ENCODE measurements around the gene ADGRL3.

ADGRL3 gene

DNA sequence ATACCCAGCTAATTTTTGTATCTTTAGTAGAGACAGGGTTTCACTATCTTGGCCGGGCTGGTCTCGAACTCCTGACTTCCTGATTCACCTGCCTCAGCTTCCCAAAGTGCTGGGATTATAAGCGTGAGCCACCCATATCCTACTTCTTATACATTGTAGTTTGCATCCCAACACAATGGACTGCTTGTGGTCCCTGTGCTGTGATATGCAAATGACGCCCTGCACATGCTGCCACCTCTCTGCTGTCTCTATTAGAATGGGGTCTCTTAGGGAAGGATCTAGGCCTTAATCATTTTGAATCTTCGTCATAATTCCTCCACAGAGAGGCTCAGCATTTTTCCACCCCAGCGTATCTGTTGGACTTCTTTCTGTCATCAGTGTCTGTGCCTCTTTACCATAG is 595.9 kb downstream of the ADGRL3 start:
- Histone ChIP-seq H3K4me1 (ENCODE audit: insufficient read depth, low read length) (peaks cover 2% of the 10 kb centered on the region), H3K9me3 (ENCODE audit: low read length) (peaks cover 2% of the 10 kb centered on the region), H3K4me3 (ENCODE audit: low read length) (no peak overlapping the region), H3K27me3 (ENCODE audit: insufficient read depth, low read length) (no peaks in the 10 kb centered on the region), H2AFZ (ENCODE audit: low read depth, low read length) (no peak overlapping the region), H3K36me3 (ENCODE audit: insufficient read depth, low read length) (no peaks in the 10 kb centered on the region)

DNA sequence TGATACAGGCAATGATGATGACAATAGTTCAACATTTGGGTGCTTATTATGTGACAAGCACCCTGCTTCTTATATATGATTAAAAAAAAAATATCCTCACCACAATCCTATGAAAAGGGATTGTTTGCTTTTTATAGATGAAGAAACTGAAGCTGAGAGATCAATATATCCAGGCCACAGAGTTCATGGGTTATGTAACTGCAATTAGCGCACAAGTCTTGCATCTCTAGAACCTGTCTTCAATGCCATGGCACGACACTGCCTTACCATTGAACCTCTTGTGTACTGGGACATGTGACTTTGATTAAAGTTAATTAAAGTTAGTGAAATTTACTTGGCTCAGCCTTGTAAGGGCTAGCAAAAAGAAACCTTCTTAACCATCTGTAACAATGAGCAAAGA is 599.7 kb downstream of the ADGRL3 start:
- Histone ChIP-seq H3K27me3 (ENCODE audit: insufficient read depth, low read length) (no peaks in the 10 kb centered on the region), H3K9me3 (ENCODE audit: low read length) (no peaks in the 10 kb centered on the region), H3K36me3 (ENCODE audit: insufficient read depth, low read length) (no peaks in the 10 kb centered on the region), H3K4me3 (ENCODE audit: low read length) (no peak overlapping the region), H3K4me1 (ENCODE audit: insufficient read depth, low read length) (peaks cover 2% of the 10 kb centered on the region), H2AFZ (ENCODE audit: low read depth, low read length) (no peak overlapping the region)

DNA sequence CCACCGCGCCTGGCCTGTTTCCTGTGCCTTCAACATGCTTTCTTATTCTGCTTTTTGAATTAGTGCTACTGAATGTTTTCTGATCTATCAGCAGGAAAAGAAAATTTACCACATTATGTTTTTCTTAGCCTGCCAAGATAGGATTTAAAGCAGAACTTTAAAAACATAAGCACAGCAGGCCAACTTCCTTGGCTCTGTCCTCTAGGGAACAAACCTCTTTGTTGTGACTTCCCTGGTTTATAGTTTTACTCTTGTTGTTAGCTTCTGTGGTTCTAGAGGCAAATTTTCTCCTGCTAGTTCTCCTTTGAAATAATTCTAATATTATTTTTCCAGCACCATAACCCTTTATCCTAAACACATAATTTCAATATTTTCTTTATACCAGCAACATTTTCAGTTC is 605.1 kb downstream of the ADGRL3 start:
- Histone ChIP-seq H3K27me3 (ENCODE audit: insufficient read depth, low read length) (no peaks in the 10 kb centered on the region), H3K4me1 (ENCODE audit: insufficient read depth, low read length) (no peaks in the 10 kb centered on the region), H3K9me3 (ENCODE audit: low read length) (no peaks in the 10 kb centered on the region), H2AFZ (ENCODE audit: low read depth, low read length) (no peak overlapping the region), H3K36me3 (ENCODE audit: insufficient read depth, low read length) (no peaks in the 10 kb centered on the region), H3K4me3 (ENCODE audit: low read length) (no peak overlapping the region)

DNA sequence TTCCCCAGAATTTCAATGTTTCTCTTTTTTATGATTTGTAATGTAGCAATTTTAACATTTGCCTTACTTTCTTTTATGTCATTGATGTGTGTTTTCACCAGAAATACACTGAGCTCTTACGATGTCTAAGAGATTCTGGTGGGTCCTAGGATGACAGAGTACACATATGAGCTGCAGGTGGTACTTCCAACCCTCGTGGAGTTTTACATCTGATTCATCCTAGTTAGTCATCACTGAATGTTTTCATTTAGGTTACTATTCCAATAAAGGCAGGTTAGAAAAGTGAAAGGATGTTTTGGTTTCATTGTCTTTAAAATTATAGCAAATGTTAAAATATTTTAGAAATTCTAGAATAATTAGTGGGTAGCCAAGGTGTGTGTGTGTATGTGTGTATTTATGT is 605.9 kb downstream of the ADGRL3 start:
- no peak overlapping the region for H3K4me3 ChIP-seq (ENCODE audit: low read length)
- H2AFZ ChIP-seq (ENCODE audit: low read depth, low read length), result no peak overlapping the region
- H3K4me1 ChIP-seq (ENCODE audit: insufficient read depth, low read length), result no peaks in the 10 kb centered on the region
- no peaks in the 10 kb centered on the region for H3K9me3 ChIP-seq (ENCODE audit: low read length)
- H3K36me3 ChIP-seq (ENCODE audit: insufficient read depth, low read length), result no peaks in the 10 kb centered on the region
- no peaks in the 10 kb centered on the region for H3K27me3 ChIP-seq (ENCODE audit: insufficient read depth, low read length)

DNA sequence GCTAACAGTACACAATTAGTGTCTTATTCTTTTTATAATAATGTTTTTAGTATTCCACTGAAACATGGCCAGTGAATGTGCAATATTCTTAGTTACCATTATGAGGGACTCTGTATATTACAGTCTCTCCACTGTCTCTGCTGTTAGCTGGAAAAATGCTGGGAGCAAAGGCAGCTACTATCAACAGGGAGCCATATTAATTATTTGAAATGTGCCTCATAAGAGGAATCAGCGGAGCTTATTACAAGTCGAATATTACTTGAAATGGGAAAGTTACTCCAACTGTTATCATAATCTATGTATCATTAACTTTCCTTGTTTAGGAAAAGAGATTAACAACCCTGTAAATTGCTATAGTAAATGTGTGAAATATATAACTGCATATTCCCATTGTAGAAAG is 612.0 kb downstream of the ADGRL3 start:
- Histone ChIP-seq H2AFZ (ENCODE audit: low read depth, low read length) (no peak overlapping the region), H3K27me3 (ENCODE audit: insufficient read depth, low read length) (no peaks in the 10 kb centered on the region), H3K4me3 (ENCODE audit: low read length) (no peak overlapping the region), H3K4me1 (ENCODE audit: insufficient read depth, low read length) (no peaks in the 10 kb centered on the region), H3K9me3 (ENCODE audit: low read length) (peaks cover 2% of the 10 kb centered on the region), H3K36me3 (ENCODE audit: insufficient read depth, low read length) (peaks cover 1% of the 10 kb centered on the region)

DNA sequence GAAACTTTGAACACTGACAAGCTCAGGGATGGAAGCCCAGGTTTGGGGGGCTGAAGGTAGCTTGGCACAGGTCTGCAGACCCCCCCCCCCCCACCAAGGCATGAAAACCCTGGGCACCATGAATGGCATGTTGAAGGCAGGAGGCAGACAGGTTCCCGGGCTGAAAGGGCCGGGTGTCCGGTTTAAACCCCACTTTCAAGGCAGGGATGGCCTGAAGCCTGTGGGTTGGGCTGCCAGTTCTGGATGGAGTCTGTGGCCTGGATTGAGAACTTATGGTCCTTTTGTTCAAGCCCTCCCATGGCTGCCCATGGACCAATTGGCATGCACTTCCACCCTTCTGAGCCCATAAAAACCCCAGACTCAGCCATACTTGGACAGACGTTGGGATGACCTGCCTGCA is 616.9 kb downstream of the ADGRL3 start:
- Histone ChIP-seq H3K9me3 (ENCODE audit: low read length) (peaks cover 2% of the 10 kb centered on the region), H2AFZ (ENCODE audit: low read depth, low read length) (no peak overlapping the region), H3K36me3 (ENCODE audit: insufficient read depth, low read length) (peaks cover 4% of the 10 kb centered on the region), H3K4me1 (ENCODE audit: insufficient read depth, low read length) (no peaks in the 10 kb centered on the region), H3K4me3 (ENCODE audit: low read length) (no peak overlapping the region), H3K27me3 (ENCODE audit: insufficient read depth, low read length) (no peaks in the 10 kb centered on the region)

DNA sequence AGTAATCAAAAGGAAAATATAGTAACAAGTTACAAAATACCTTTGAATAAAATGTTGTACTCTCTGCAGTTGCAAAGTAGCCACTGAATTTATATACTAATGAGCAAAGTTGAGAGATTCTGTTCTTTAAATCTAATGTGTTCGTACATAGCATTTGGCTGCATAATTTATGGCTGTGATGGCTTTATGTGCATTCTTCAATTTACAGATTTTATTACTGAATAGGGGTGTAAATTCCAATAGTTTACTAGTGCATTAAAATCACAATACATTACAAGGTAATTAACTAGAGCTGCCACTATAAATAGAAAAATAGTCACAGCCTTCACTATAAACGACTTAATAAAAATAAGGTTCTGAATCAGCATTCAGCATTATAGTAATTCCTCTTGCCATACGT is 620.0 kb downstream of the ADGRL3 start:
- Histone ChIP-seq H3K4me1 (ENCODE audit: insufficient read depth, low read length) (no peaks in the 10 kb centered on the region), H3K27me3 (ENCODE audit: insufficient read depth, low read length) (no peaks in the 10 kb centered on the region), H3K4me3 (ENCODE audit: low read length) (no peak overlapping the region), H3K9me3 (ENCODE audit: low read length) (peaks cover 2% of the 10 kb centered on the region), H2AFZ (ENCODE audit: low read depth, low read length) (no peak overlapping the region), H3K36me3 (ENCODE audit: insufficient read depth, low read length) (peaks cover 4% of the 10 kb centered on the region)

DNA sequence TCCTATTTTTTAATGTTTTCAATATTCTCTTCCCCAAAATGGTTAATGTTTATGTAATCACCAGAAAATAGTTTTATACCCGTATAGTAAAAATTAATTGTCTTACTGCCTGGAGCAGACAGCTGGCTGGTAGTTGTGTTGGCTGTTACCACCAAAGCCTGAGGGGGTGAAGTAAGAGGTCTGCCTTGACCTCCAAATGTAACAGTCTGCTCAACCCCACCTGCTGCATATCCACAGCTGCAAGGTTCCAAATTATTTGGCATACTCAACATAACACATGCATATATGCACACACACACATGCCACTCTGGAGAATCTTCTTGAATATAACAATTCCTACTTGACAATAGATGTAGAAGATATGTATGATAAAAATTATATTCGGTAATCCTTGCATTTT is 624.3 kb downstream of the ADGRL3 start:
- Histone ChIP-seq H3K36me3 (ENCODE audit: insufficient read depth, low read length) (no peaks in the 10 kb centered on the region), H3K27me3 (ENCODE audit: insufficient read depth, low read length) (no peaks in the 10 kb centered on the region), H3K4me1 (ENCODE audit: insufficient read depth, low read length) (no peaks in the 10 kb centered on the region), H2AFZ (ENCODE audit: low read depth, low read length) (no peak overlapping the region), H3K4me3 (ENCODE audit: low read length) (no peak overlapping the region), H3K9me3 (ENCODE audit: low read length) (no peaks in the 10 kb centered on the region)

DNA sequence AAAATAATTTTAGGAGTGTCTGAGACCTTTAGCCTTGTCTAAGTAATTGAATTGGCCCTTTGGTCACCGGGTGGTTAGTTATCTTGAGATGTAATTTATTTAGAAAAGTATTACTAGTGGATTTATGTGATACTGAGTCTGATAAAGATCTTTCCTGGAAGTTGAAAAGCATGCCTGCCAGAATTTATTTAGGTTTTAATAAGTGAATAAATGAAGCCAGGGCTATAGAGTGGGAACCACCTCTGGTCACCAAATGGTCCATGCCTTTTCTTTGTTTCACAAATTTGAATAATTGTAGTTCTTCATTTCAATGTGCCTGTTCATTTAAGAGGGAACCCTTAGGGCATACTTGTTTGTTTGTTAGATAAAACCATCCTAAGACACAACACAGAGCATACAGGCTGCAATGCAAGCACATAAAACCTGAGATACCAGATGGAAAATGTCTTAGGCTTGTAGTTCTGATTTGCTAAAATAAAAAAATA is 627.8 kb downstream of the ADGRL3 start:
- no peaks in the 10 kb centered on the region for H3K36me3 ChIP-seq (ENCODE audit: insufficient read depth, low read length)
- no peaks in the 10 kb centered on the region for H3K4me1 ChIP-seq (ENCODE audit: insufficient read depth, low read length)
- H2AFZ ChIP-seq (ENCODE audit: low read depth, low read length), result no peak overlapping the region
- no peaks in the 10 kb centered on the region for H3K27me3 ChIP-seq (ENCODE audit: insufficient read depth, low read length)
- H3K9me3 ChIP-seq (ENCODE audit: low read length), result no peaks in the 10 kb centered on the region
- H3K4me3 ChIP-seq (ENCODE audit: low read length), result no peak overlapping the region

DNA sequence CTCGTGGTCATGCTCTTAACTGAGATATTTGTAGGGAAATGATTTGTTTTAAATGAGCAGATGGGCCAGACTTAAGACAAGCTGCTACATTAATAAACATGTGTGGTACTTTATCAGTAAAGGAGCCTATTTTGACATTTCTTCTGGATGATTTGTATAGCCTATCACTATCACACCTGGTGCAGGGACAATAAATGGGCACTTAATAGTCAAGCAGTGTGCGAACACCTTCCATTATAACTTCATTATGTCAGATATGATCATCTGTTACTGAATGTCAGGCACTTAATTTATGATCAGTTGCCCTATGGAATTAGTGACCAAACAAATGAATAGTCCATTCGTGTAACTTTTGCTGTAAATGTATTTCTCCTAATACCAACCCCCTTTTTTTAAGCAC is 628.8 kb downstream of the ADGRL3 start:
- H3K4me1 ChIP-seq (ENCODE audit: insufficient read depth, low read length), result no peaks in the 10 kb centered on the region
- no peaks in the 10 kb centered on the region for H3K36me3 ChIP-seq (ENCODE audit: insufficient read depth, low read length)
- H2AFZ ChIP-seq (ENCODE audit: low read depth, low read length), result no peak overlapping the region
- H3K27me3 ChIP-seq (ENCODE audit: insufficient read depth, low read length), result no peaks in the 10 kb centered on the region
- no peak overlapping the region for H3K4me3 ChIP-seq (ENCODE audit: low read length)
- H3K9me3 ChIP-seq (ENCODE audit: low read length), result no peaks in the 10 kb centered on the region

DNA sequence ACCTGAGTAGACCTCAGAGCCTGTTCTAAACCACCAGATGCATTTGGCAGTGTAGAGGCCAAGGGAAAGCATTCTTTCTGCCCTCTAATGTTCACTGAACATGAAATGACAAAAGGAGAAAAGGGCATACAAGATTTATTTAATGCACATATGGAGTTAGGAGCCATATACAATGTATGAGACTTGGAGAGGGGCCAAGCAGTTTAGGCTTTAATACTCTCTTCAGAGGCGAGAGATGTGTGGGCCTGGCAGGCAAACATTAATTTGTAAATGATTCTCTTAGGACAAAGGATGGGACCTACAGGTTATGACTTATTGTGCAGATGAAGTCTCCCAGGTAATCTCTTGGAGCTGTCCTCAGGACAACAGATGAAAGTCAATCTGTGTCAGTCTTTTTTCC is 631.9 kb downstream of the ADGRL3 start:
- no peaks in the 10 kb centered on the region for H3K36me3 ChIP-seq (ENCODE audit: insufficient read depth, low read length)
- no peaks in the 10 kb centered on the region for H3K9me3 ChIP-seq (ENCODE audit: low read length)
- no peak overlapping the region for H2AFZ ChIP-seq (ENCODE audit: low read depth, low read length)
- H3K27me3 ChIP-seq (ENCODE audit: insufficient read depth, low read length), result no peaks in the 10 kb centered on the region
- H3K4me1 ChIP-seq (ENCODE audit: insufficient read depth, low read length), result no peaks in the 10 kb centered on the region
- H3K4me3 ChIP-seq (ENCODE audit: low read length), result no peak overlapping the region

DNA sequence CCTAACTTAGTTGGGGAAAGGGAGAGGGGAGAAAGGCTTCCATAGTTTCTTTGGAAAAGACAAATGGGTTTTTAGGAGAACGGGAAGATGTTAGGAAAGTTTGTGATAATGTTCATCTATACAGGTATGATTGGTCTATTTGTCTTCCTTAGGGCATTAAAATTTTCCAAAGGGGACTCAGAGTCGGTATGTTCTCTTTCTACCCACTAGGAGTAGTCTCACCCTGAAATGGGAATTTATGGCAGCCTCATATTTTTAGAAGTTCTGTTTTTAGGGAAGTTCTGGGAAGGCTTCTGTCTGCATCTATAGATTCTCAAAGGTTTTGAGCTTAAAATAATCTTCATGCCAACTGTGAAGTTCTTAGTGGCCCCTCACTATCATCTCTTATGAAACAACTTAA is 637.3 kb downstream of the ADGRL3 start:
- Histone ChIP-seq H3K4me3 (ENCODE audit: low read length) (no peak overlapping the region), H2AFZ (ENCODE audit: low read depth, low read length) (no peak overlapping the region)

DNA sequence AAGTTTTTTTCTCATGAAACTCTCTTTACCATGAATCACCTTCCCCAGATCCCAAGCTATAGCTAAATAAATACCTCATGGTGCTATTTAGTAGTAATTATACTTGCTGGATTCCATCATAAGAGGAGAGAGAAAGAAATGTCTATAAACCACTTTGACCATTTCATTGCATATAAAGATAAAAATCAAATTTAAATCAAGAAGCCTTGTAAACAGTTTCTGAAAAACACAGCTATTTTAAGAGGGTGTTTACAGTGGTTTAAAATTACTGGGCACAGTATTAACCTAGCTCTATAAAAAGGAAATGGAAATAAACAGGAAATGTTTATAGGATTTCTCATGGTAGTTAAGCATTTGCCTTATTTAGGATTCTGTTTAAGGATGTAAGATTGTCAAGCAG is 637.9 kb downstream of the ADGRL3 start:
- H3K36me3 ChIP-seq (ENCODE audit: insufficient read depth, low read length), result no peaks in the 10 kb centered on the region
- H3K9me3 ChIP-seq (ENCODE audit: low read length), result no peaks in the 10 kb centered on the region
- no peaks in the 10 kb centered on the region for H3K27me3 ChIP-seq (ENCODE audit: insufficient read depth, low read length)
- H3K4me3 ChIP-seq (ENCODE audit: low read length), result no peak overlapping the region
- H3K4me1 ChIP-seq (ENCODE audit: insufficient read depth, low read length), result no peaks in the 10 kb centered on the region
- no peak overlapping the region for H2AFZ ChIP-seq (ENCODE audit: low read depth, low read length)

More for the DNA sequence above, 637.3 kb downstream of the ADGRL3 start:
- no peaks in the 10 kb centered on the region for H3K36me3 ChIP-seq (ENCODE audit: insufficient read depth, low read length)
- no peaks in the 10 kb centered on the region for H3K9me3 ChIP-seq (ENCODE audit: low read length)
- H3K4me1 ChIP-seq (ENCODE audit: insufficient read depth, low read length), result no peaks in the 10 kb centered on the region
- no peaks in the 10 kb centered on the region for H3K27me3 ChIP-seq (ENCODE audit: insufficient read depth, low read length)

DNA sequence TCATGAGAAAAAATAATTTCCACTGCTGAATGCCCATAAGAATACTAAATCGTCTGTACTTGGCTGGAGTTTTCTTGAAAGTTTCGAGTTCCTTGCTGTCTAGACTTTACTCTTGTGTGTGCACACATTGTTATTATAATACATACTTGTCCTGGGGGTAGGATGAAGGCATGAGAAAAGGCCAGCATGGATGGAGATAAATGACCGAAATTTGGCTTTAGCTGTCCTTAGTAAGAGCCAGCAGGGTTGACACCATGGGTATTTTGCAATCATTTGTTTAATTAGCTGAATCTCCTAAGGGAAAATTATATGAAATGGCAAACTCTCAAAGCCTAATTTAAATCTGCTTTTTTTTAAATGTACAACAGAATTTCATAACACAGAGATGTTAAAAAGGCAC is 641.6 kb downstream of the ADGRL3 start:
- Histone ChIP-seq H3K4me1 (ENCODE audit: insufficient read depth, low read length) (no peaks in the 10 kb centered on the region), H3K4me3 (ENCODE audit: low read length) (no peak overlapping the region), H2AFZ (ENCODE audit: low read depth, low read length) (no peak overlapping the region), H3K27me3 (ENCODE audit: insufficient read depth, low read length) (no peaks in the 10 kb centered on the region), H3K36me3 (ENCODE audit: insufficient read depth, low read length) (no peaks in the 10 kb centered on the region), H3K9me3 (ENCODE audit: low read length) (peaks cover 2% of the 10 kb centered on the region)
